ENCODE results near the gene UMAD1.

Gene UMAD1

GRCh38 chr7:7765422-7765821, 124.9 kb downstream of the UMAD1 start:
- no peak overlapping the region for H3K4me3 ChIP-seq (ENCODE audit: low read length)

GRCh38 chr7:7766671-7767070, 126.1 kb downstream of the UMAD1 start:
- no peak overlapping the region for H2AFZ ChIP-seq (ENCODE audit: low read length)
- no peaks in the 10 kb centered on the region for H4K20me1 ChIP-seq (ENCODE audit: insufficient read depth, low read length)
- H3K4me3 ChIP-seq (ENCODE audit: low read length) = no peak overlapping the region
- TF ChIP-seq EZH2phosphoT487 (IDR thresholded peaks at IDR 0.05; ENCODE audit: low read length) (no peak), EZH2 (optimal IDR thresholded peaks at IDR 0.05; ENCODE audit: low read depth, low read length) (no peak), CTCF (IDR thresholded peaks at IDR 0.05; ENCODE audit: low read length) (no peak)
- no peak for DNase-seq
- no peaks in the 10 kb centered on the region for H3K9me3 ChIP-seq (replicated peaks; ENCODE audit: insufficient read depth, low read length)
- H3K9me2 ChIP-seq (replicated peaks; ENCODE audit: insufficient read depth, low read length) = no peaks in the 10 kb centered on the region
- H3F3A ChIP-seq (ENCODE audit: insufficient read depth, low read length) = peaks cover 9% of the 10 kb centered on the region
- H3K4me2 ChIP-seq (ENCODE audit: low read depth, low read length) = no peak overlapping the region
- no peaks in the 10 kb centered on the region for H3K36me3 ChIP-seq (replicated peaks; ENCODE audit: insufficient read depth, low read length)
- H3K27ac ChIP-seq (ENCODE audit: low read length) = no peak overlapping the region
- H3K9ac ChIP-seq (ENCODE audit: low read length) = no peak overlapping the region
- no peaks in the 10 kb centered on the region for H3K79me2 ChIP-seq (ENCODE audit: low read length)
- H3K4me1 ChIP-seq (ENCODE audit: low read length) = peaks cover 6% of the 10 kb centered on the region; the same call in 1 of the 2 replicates
- H3K27me3 ChIP-seq (replicated peaks; ENCODE audit: insufficient read depth, low read length) = no peaks in the 10 kb centered on the region

More at GRCh38 chr7:7765422-7765821, 124.9 kb downstream of the UMAD1 start:
- H3K27me3 ChIP-seq (replicated peaks; ENCODE audit: insufficient read depth, low read length) = no peaks in the 10 kb centered on the region
- no peaks in the 10 kb centered on the region for H4K20me1 ChIP-seq (ENCODE audit: insufficient read depth, low read length)
- no peak overlapping the region for H3K9ac ChIP-seq (ENCODE audit: low read length)
- no peaks in the 10 kb centered on the region for H3K36me3 ChIP-seq (replicated peaks; ENCODE audit: insufficient read depth, low read length)
- no peaks in the 10 kb centered on the region for H3K9me3 ChIP-seq (replicated peaks; ENCODE audit: insufficient read depth, low read length)
- peak; percentile 4 for DNase-seq
- H3F3A ChIP-seq (ENCODE audit: insufficient read depth, low read length) = peaks cover 12% of the 10 kb centered on the region
- no peak overlapping the region for H3K4me2 ChIP-seq (ENCODE audit: low read depth, low read length)
- H2AFZ ChIP-seq (ENCODE audit: low read length) = no peak overlapping the region
- H3K79me2 ChIP-seq (ENCODE audit: low read length) = no peaks in the 10 kb centered on the region
- no peak overlapping the region for H3K27ac ChIP-seq (ENCODE audit: low read length)
- TF ChIP-seq EZH2 (optimal IDR thresholded peaks at IDR 0.05; ENCODE audit: low read depth, low read length) (no peak), EZH2phosphoT487 (IDR thresholded peaks at IDR 0.05; ENCODE audit: low read length) (no peak), CTCF (IDR thresholded peaks at IDR 0.05; ENCODE audit: low read length) (no peak)
- H3K9me2 ChIP-seq (replicated peaks; ENCODE audit: insufficient read depth, low read length) = no peaks in the 10 kb centered on the region
- peaks cover 6% of the 10 kb centered on the region; the same call in 1 of the 2 replicates for H3K4me1 ChIP-seq (ENCODE audit: low read length)

DNA sequence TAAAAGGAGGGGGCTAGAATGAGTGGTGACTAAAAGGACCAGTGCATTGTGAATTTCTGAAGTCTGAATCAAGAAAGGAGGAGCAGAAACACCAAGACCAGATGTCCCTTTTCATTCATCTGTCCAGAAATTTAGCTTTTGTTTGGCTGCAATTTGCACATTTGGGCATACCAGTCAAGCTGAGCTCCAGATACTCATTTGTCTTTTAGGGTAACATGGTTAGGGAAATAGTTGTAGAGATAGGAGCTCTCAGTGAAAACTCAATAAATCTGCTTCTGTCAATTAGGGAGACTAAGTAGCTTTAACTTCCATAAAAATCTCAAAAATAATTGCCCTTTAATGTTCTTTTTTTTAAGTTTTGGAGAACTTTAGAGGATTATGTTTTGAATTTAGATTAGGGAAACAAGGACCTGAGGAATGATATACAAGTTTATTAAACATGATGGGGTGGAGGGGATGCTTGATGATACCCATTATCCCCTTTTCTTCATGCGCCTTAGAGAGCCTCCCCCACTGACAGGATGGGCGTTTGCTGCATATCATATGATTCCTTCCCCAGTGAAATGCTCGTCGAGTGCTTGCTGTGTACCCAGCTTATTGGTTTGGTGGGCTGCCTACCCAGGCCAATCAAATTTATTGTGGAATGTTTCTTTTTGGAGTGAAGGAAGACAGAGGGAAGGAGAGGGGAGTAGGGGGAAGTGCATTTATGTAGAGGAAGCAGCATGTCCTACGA, 128.6 kb downstream of the UMAD1 start:
- H3K79me2 ChIP-seq (ENCODE audit: low read length) = no peaks in the 10 kb centered on the region
- peaks cover 20% of the 10 kb centered on the region for H3K4me1 ChIP-seq (ENCODE audit: low read length)
- H3K9ac ChIP-seq (ENCODE audit: low read length) = no peak overlapping the region
- H3K4me3 ChIP-seq (ENCODE audit: low read length) = no peak overlapping the region
- H3K9me2 ChIP-seq (replicated peaks; ENCODE audit: insufficient read depth, low read length) = no peaks in the 10 kb centered on the region
- DNase-seq = no peak
- TF ChIP-seq CTCF (IDR thresholded peaks at IDR 0.05; ENCODE audit: low read length) = no peak
- no peak for TF ChIP-seq EZH2 (optimal IDR thresholded peaks at IDR 0.05; ENCODE audit: low read depth, low read length)
- TF ChIP-seq EZH2phosphoT487 (IDR thresholded peaks at IDR 0.05; ENCODE audit: low read length) = no peak
- no peak overlapping the region for H3K27ac ChIP-seq (ENCODE audit: low read length)
- H2AFZ ChIP-seq (ENCODE audit: low read length) = no peak overlapping the region
- H3K36me3 ChIP-seq (replicated peaks; ENCODE audit: insufficient read depth, low read length) = no peaks in the 10 kb centered on the region
- no peaks in the 10 kb centered on the region for H3K27me3 ChIP-seq (replicated peaks; ENCODE audit: insufficient read depth, low read length)
- H4K20me1 ChIP-seq (ENCODE audit: insufficient read depth, low read length) = no peaks in the 10 kb centered on the region
- no peaks in the 10 kb centered on the region for H3K9me3 ChIP-seq (replicated peaks; ENCODE audit: insufficient read depth, low read length)
- H3K4me2 ChIP-seq (ENCODE audit: low read depth, low read length) = no peak overlapping the region
- H3F3A ChIP-seq (ENCODE audit: insufficient read depth, low read length) = peaks cover 10% of the 10 kb centered on the region

All from MM.1S (cell line).